Activated CD8-positive, alpha-beta T cell treated with anti-CD3 and anti-CD28 coated beads for 36 hours (primary cell): ENCODE measurements around the gene DECR2. TPM values are rescaled to one million over a fixed set of nuclear protein-coding genes. Genes with fewer than 3 reads are reported as not detected.

Experiments used
- ATAC-seq: fragments of 200-7000 bp; cut with Tn5 transposase; one replicate; pipeline ENCODE4 v1.10.0; 2021; ENCODE audit warnings: mild to moderate bottlenecking, moderate library complexity
- CTCF ChIA-PET: fragments of 350-600 bp; sonication (Branson Sonifier 250); formaldehyde crosslinking; loops from one replicate; lab custom pipeline; 2021; ENCODE audit warnings: antibody characterized with exemption; lab: Charles Lee
- POLR2A ChIA-PET: fragments of 350-600 bp; sonication (Branson Sonifier 250); formaldehyde crosslinking; loops from one replicate; lab custom pipeline; 2021; ENCODE audit warnings: antibody characterized with exemption; lab: Charles Lee
- DNase-seq: peaks from one replicate; pipeline ENCODE4 v3.0.0-alpha.2; 2020
- H3K27ac Mint-ChIP-seq: one replicate; pipeline ENCODE4 v1.8.0; 2021; ENCODE audit warnings: mild to moderate bottlenecking, mixed read lengths
- H3K27me3 Mint-ChIP-seq: one replicate; pipeline ENCODE4 v1.8.0; 2021; ENCODE audit warnings: mixed read lengths
- H3K36me3 Mint-ChIP-seq: one replicate; pipeline ENCODE4 v1.8.0; 2021; ENCODE audit warnings: low read depth, mixed read lengths
- H3K4me1 Mint-ChIP-seq: one replicate; pipeline ENCODE4 v1.8.0; 2021; ENCODE audit warnings: low read depth, mixed read lengths
- H3K4me3 Mint-ChIP-seq: one replicate; pipeline ENCODE4 v1.8.0; 2021; ENCODE audit warnings: mild to moderate bottlenecking, moderate library complexity, mixed read lengths
- H3K9me3 Mint-ChIP-seq: one replicate; pipeline ENCODE4 v1.8.0; 2021; ENCODE audit warnings: mixed read lengths
- intact Hi-C: fragments of 100-400 bp; cut with micrococcal nuclease; formaldehyde crosslinking; loops from one replicate; pipeline ENCODE4 v1.10.0; 2022
- total RNA-seq, 2 experiments: library from RNA; stranded (reverse); gene quantifications; one replicate each; pipeline ENCODE4 v1.2.3, GENCODE V29; 2021
- TF ChIP-seq, protein P1 (sequence below): fragments of 200-600 bp; IDR thresholded peaks from one replicate; pipeline ENCODE4 v1.8.0; 2022; ENCODE audit warnings: antibody characterized with exemption, mild to moderate bottlenecking

DECR2 gene
- total RNA-seq, 2 experiments from 2014 or later, result 9.7 to 10.0 TPM

DNA sequence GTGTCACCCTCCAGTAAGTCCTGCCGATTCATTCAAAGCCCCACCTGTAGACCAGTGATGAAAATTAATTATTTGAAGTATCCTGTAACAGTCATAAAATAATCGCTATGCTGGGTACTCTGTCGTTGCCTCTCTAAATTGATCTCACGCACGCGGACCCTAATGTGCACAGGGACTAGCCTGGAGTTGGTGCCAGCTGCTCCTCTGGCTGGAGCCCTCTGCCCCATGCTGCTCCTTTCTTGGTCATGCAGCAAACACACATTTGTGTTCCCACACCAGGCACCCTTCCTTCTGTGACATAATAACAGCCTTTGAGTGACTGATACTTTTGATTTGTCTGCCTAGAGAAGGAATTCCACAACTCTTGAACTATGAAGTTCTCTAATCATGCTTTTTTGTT, 39.8 kb downstream of the DECR2 start:
- H3K4me3 Mint-ChIP-seq, result no peak overlapping the region
- DNase-seq (no peak), ATAC-seq (no peak)
- ChIA-PET CTCF (no interaction called here), POLR2A (no interaction called here)
- H3K27me3 Mint-ChIP-seq, result no peaks in the 10 kb centered on the region
- H3K9me3 Mint-ChIP-seq, result no peaks in the 10 kb centered on the region
- H3K4me1 Mint-ChIP-seq, result no peaks in the 10 kb centered on the region
- TF ChIP-seq, protein P1, sequence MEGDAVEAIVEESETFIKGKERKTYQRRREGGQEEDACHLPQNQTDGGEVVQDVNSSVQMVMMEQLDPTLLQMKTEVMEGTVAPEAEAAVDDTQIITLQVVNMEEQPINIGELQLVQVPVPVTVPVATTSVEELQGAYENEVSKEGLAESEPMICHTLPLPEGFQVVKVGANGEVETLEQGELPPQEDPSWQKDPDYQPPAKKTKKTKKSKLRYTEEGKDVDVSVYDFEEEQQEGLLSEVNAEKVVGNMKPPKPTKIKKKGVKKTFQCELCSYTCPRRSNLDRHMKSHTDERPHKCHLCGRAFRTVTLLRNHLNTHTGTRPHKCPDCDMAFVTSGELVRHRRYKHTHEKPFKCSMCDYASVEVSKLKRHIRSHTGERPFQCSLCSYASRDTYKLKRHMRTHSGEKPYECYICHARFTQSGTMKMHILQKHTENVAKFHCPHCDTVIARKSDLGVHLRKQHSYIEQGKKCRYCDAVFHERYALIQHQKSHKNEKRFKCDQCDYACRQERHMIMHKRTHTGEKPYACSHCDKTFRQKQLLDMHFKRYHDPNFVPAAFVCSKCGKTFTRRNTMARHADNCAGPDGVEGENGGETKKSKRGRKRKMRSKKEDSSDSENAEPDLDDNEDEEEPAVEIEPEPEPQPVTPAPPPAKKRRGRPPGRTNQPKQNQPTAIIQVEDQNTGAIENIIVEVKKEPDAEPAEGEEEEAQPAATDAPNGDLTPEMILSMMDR, result no peak
- intact Hi-C loops, result no loop called here
- peaks cover 3% of the 10 kb centered on the region for H3K36me3 Mint-ChIP-seq
- H3K27ac Mint-ChIP-seq, result no peak overlapping the region

DNA sequence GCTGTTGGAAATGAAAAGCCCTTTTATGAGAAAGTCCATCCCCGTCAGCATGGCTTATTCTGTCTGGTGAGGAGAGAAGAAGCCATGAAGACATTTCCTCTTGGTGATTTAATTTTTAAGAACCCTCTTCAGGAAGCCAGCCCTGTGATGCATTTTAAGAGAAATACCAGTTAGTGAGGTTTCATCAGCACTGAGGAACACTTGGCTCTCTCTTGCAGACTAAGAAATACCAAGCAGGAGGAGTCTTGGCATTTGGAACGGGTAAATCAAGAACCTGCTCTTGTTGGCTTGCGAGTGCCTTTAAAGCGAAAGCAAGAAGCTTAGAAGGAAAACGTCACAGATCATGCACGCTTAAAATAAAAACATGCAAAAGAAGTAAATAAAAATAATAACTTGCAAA, 41.3 kb downstream of the DECR2 start:
- ChIA-PET CTCF (no interaction called here), POLR2A (no interaction called here)
- TF ChIP-seq, protein P1, result no peak
- Mint-ChIP-seq H3K36me3 (peaks cover 3% of the 10 kb centered on the region), H3K27me3 (no peaks in the 10 kb centered on the region), H3K9me3 (no peaks in the 10 kb centered on the region), H3K4me3 (no peak overlapping the region), H3K4me1 (no peaks in the 10 kb centered on the region), H3K27ac (no peak overlapping the region)
- intact Hi-C loops, result no loop called here
- ATAC-seq (no peak), DNase-seq (no peak)

DNA sequence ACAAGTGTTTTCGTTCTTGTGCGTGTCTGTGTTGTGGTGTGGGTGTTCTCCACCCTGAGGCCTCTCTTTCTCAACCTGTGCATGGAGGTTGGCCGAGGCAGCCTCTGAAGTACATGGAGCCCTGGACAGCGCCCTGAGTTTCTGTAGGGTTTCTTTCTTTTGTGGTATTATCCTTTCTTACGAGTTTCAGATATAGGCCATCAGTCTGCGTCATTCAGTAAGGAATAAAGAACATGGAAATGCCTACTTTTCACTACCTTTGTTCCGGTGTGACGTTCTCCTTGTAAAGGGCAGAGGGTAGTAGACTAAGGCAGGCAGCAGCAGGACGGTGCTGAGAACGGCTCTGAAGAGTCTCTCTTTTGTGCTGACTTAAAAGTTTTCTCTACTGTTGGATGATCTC, 42.3 kb downstream of the DECR2 start:
- ChIA-PET CTCF (interaction anchor here (1.0 kb wide), 1 partner anchor 51 kb away, joined by 3 read pairs; no protein-coding TSS in a partner anchor), POLR2A (no interaction called here)
- H3K36me3 Mint-ChIP-seq, result peaks cover 3% of the 10 kb centered on the region
- H3K4me1 Mint-ChIP-seq, result no peaks in the 10 kb centered on the region
- H3K4me3 Mint-ChIP-seq, result no peak overlapping the region
- ATAC-seq, result no peak
- intact Hi-C loops, result no loop called here
- no peak for DNase-seq
- TF ChIP-seq, protein P1, result no peak
- H3K27ac Mint-ChIP-seq, result no peak overlapping the region
- no peaks in the 10 kb centered on the region for H3K9me3 Mint-ChIP-seq
- H3K27me3 Mint-ChIP-seq, result no peaks in the 10 kb centered on the region

DNA sequence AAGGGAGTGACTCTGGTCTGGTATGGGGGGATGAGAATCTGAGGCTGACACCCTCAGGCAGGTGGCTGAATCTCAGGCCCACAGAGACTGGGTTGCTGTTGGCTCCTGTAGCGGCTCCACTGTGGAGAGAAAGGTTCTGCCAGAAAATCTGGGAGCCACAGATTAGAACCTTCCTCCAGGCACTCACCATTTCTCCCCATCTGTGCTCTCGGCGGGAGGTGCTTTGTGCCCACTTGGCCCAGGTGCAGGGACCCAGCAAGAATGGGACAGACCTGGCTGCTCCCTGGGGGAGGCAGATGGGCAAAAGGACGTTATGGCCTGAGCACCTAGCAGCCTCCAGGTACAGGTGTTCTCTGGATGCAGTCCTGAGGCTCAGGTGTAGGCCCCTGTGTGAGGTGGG, 43.9 kb downstream of the DECR2 start:
- TF ChIP-seq, protein P1, result no peak
- H3K9me3 Mint-ChIP-seq, result no peaks in the 10 kb centered on the region
- no peaks in the 10 kb centered on the region for H3K4me1 Mint-ChIP-seq
- H3K36me3 Mint-ChIP-seq, result no peaks in the 10 kb centered on the region
- no peak overlapping the region for H3K4me3 Mint-ChIP-seq
- POLR2A ChIA-PET, result interaction anchor here (0.7 kb wide), 1 partner anchor 19 kb away, joined by 3 read pairs; no protein-coding TSS in a partner anchor
- ATAC-seq, result no peak
- no peak overlapping the region for H3K27ac Mint-ChIP-seq
- CTCF ChIA-PET, result interaction anchor here (1.2 kb wide), 1 partner anchor 48 kb away, joined by 3 read pairs; no protein-coding TSS in a partner anchor
- no peak for DNase-seq
- H3K27me3 Mint-ChIP-seq, result no peaks in the 10 kb centered on the region
- intact Hi-C loops, result no loop called here

DNA sequence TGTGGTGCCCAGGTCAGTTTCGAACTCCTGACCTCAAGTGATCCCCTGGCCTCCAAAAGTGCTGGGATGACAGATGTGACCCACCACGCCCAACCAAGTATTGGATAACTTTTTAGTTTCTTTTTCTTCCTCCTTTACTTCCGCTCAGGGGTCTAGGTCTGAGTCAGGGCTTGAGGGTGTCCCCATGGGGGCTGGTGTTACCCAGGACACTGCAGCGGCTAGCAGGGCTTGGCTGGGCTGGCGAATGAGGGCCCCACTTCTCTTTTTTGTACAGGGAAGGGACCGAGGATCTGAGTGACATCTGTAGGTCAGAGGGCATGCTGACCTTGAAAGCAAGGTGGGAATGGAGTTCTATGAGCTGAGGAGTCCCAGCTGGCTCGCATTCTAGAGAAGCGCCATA, 48.7 kb downstream of the DECR2 start:
- Mint-ChIP-seq H3K9me3 (no peaks in the 10 kb centered on the region), H3K27me3 (no peaks in the 10 kb centered on the region), H3K27ac (no peak overlapping the region), H3K4me1 (peaks cover 5% of the 10 kb centered on the region), H3K36me3 (no peaks in the 10 kb centered on the region), H3K4me3 (no peak overlapping the region)
- ChIA-PET POLR2A (no interaction called here), CTCF (no interaction called here)
- intact Hi-C loops, result no loop called here
- no peak for ATAC-seq
- TF ChIP-seq, protein P1, result no peak
- DNase-seq, result no peak
